Adipocyte (in vitro differentiated cells): ENCODE measurements around the gene VSTM4.

Experiments used
- DNase-seq: peaks from one replicate; pipeline ENCODE4 v3.0.0-alpha.2; 2015; ENCODE audit warnings: low read depth
- H3K27me3 ChIP-seq: replicated peaks from 2 replicates; pipeline ENCODE4 v1.7.0; 2013; ENCODE audit warnings: mild to moderate bottlenecking, low read length, moderate library complexity; ENCODE audit not compliant: control insufficient read depth, insufficient read depth
- H3K36me3 ChIP-seq: 2 replicates; pipeline ENCODE4 v1.7.0; 2013; ENCODE audit warnings: low read length, mild to moderate bottlenecking, moderate library complexity; ENCODE audit not compliant: control insufficient read depth, insufficient read depth, severe bottlenecking
- H3K4me1 ChIP-seq: 2 replicates; pipeline ENCODE4 v1.7.0; 2013; ENCODE audit warnings: mild to moderate bottlenecking, low read length, moderate library complexity; ENCODE audit not compliant: control insufficient read depth, insufficient read depth
- H3K4me3 ChIP-seq: 2 replicates; pipeline ENCODE4 v1.7.0; 2013; ENCODE audit warnings: mild to moderate bottlenecking, low read length, moderate library complexity
- H3K9ac ChIP-seq: 2 replicates; pipeline ENCODE4 v1.7.0; 2013; ENCODE audit warnings: mild to moderate bottlenecking, low read length, moderate library complexity
- H3K9me3 ChIP-seq: 2 replicates; pipeline ENCODE4 v1.7.0; 2013; ENCODE audit warnings: mild to moderate bottlenecking, low read length, moderate library complexity; ENCODE audit not compliant: control insufficient read depth

The VSTM4 gene

DNA sequence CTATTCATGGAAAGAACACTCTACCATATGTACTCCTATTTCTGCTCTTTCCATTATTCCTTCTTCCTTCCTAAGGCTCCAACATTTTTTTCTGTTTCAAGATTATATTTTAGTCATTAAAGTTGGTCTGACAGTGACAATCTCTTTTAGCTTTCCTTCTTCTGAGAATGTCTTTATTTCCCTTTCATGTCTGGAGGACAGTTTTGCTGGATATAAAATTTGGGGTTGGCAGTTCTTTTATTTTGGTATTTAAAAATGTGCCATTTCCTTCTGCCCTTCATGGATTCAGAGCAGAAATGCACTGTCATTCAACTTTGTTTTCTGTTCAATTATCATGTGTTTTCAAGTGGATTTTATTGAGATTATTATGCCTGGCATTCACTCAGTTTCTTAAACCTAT lies 53.1 kb downstream of the VSTM4 start:
- peaks cover 16% of the 10 kb centered on the region for H3K4me1 ChIP-seq
- H3K4me3 ChIP-seq: no peak overlapping the region
- DNase-seq: no peak
- peaks cover 29% of the 10 kb centered on the region for H3K36me3 ChIP-seq
- H3K9me3 ChIP-seq: peaks cover 25% of the 10 kb centered on the region
- H3K9ac ChIP-seq: no peak overlapping the region
- H3K27me3 ChIP-seq: no peaks in the 10 kb centered on the region

DNA sequence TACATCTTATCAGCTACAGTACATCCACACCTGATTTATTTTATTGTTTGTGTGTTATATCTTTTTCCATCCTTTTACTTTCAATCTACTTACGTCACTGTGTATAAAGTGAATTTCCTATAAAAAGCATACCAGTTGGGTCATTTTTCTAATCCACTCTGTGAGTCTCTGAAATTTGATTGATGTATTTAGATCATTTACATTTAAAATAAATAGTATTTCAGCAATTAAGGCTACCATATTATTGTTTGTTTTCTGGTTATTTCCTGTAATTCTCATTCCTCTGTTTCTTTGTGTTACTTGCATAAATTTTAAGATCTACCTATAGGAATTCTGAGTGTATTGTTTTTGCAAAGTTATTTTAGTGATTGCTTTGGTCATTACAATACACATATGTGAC lies 53.7 kb downstream of the VSTM4 start:
- Histone ChIP-seq H3K27me3 (no peaks in the 10 kb centered on the region), H3K9me3 (peaks cover 25% of the 10 kb centered on the region), H3K4me1 (peaks cover 16% of the 10 kb centered on the region), H3K36me3 (peaks cover 29% of the 10 kb centered on the region), H3K9ac (no peak overlapping the region), H3K4me3 (no peak overlapping the region)
- DNase-seq: no peak

DNA sequence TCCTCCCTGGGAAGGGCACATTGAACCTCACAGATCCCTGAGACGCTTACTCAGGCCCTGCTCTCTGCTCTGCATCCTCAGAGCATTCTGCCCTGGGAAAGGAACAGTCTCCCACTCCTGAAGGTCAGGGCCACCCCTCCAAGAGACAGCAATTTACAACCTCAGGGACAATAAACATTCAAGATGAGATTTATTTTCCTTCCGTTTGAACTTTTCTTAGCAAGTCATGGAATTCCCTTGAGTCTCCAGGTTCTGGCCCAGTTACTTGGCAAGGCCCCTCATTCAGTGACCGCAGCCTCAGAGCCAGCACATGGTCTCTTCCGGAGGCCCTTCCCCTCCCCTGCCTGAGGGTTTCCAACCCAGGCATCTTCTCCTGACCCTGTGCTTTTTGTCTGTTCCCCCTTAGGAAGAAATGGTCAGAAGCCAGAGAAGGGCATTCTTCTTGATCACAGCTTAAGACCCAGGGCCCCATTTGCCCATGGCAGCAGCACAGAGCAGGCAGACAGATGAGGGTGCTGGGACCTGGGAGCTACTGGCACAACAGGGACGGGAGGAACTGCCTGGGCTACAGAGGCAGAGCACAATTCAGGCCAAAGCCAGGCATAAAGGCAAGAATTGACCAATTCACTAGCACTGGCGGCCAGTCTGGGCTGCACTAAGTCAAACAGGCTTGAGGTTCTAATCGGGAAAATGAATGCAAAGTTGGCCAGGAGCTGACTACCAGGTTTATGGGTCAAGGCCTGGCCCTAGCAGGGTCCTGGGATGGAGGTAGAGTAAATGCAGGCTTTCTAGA lies 56.7 kb downstream of the VSTM4 start:
- Histone ChIP-seq H3K4me3 (no peak overlapping the region), H3K9me3 (peaks cover 25% of the 10 kb centered on the region), H3K36me3 (peaks cover 23% of the 10 kb centered on the region), H3K27me3 (no peaks in the 10 kb centered on the region), H3K4me1 (peaks cover 44% of the 10 kb centered on the region), H3K9ac (no peak overlapping the region)
- DNase-seq: no peak

DNA sequence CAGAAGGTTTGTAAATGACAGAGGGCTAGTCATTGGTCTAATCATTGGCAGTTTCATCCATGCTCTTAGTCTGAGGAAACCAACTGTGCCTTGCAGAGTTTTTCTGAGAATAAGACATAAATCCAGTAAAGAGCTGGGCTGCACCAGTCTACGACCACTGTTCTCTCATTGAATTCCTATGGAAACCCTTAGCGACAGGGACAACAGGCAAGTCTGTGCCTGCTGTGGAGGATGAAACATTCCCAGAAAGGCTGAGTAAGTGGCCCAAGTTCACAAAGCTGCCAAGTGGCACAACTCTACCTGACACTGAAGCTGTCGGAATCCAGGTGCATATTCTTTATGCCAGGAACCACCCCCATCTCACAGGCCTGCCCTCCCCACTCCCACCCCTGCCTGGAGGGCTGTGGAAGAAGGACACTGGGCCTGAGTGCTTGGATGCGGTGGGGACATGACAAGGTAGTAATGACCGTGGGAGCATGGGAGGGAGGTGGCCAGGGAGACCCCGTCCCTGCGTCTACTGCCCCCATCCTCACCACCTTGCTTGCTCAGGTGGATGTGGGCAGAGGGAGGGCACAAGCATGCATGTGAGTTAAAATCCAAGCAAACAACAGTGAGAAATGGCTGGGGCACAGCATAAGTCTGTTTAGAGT lies 58.0 kb downstream of the VSTM4 start:
- Histone ChIP-seq H3K4me1 (peaks cover 45% of the 10 kb centered on the region), H3K9me3 (peaks cover 21% of the 10 kb centered on the region)
- no peak for DNase-seq

DNA sequence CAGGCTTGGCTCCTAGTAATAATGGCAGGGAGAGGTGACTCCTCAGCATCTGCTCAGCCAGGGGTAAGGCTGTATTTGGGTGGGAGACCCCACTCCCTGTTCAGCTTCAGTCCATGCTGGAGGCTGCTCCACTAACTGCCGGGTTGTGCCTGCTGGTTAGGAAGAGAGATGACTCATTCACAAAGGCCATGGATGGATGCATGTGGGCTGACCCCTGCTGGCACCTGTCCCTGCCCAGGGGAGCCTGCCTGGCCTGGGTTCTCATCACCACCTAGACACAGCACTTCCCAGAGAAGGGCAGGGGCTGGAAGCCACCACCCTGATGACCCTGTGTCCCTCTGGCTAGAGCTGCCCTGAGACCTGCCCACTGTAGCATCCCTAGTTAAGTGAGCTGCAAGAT lies 59.0 kb downstream of the VSTM4 start:
- Histone ChIP-seq H3K27me3 (no peaks in the 10 kb centered on the region), H3K4me1 (peaks cover 45% of the 10 kb centered on the region), H3K9ac (no peak overlapping the region), H3K9me3 (peaks cover 13% of the 10 kb centered on the region), H3K36me3 (peaks cover 5% of the 10 kb centered on the region), H3K4me3 (no peak overlapping the region)
- DNase-seq: peak; percentile 34

More for the DNA sequence above, 58.0 kb downstream of the VSTM4 start:
- Histone ChIP-seq H3K9ac (no peak overlapping the region), H3K36me3 (peaks cover 10% of the 10 kb centered on the region), H3K4me3 (no peak overlapping the region), H3K27me3 (no peaks in the 10 kb centered on the region)

DNA sequence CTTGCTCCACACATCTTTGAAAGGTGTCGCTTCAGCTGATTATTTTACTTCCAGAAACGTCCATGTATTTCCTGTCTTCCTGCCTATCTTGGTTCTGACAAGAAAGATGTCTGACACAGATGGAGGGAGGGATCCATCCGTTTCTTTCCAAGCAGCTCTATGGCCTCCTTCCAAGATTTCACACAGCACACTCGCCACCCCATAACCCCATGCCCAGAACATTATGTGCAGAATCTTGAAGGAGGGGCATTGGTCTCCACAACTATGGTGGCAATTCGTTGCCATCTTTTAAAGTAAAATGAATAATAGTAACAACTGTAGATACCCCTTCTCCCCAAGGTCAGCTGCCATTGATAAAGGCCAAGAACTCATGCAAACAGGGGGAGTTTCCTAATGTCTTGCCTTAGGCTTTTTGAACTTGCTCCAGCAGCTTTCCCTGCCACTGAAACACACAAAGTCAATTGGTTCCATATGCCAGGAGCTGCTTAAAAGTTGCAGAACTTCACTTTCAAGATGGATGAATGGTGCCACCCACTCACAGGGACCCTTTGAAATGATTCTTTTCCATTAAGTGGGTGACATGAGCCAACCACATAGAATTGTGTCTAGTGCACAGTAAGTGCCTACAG lies 60.0 kb downstream of the VSTM4 start:
- Histone ChIP-seq H3K27me3 (no peaks in the 10 kb centered on the region), H3K36me3 (no peaks in the 10 kb centered on the region), H3K4me3 (no peak overlapping the region), H3K9ac (no peak overlapping the region), H3K4me1 (peaks cover 50% of the 10 kb centered on the region), H3K9me3 (peaks cover 8% of the 10 kb centered on the region)
- DNase-seq: peak; percentile 75

DNA sequence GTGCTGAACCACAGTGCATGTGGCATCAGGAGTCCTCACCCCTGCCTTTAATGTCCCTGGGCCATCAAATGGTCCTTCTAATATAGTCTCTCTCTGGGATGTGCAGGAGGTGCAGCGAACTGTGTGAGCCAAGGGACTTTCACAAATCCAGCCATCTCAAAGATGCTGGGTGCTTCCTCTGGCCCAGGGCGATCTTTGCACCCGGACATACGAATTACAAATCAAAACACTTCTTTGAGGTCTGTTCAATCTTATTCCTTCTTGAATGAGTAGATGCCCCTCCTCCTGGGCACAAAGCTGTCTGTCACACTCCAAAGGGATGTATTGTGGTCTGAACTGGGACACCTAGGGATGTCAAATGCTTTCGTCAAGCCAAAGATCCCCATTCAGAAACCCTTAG lies 60.6 kb downstream of the VSTM4 start:
- no peak for DNase-seq
- no peak overlapping the region for H3K9ac ChIP-seq
- H3K36me3 ChIP-seq: no peaks in the 10 kb centered on the region
- no peaks in the 10 kb centered on the region for H3K27me3 ChIP-seq
- H3K9me3 ChIP-seq: peaks cover 3% of the 10 kb centered on the region
- H3K4me3 ChIP-seq: no peak overlapping the region
- H3K4me1 ChIP-seq: peaks cover 56% of the 10 kb centered on the region

DNA sequence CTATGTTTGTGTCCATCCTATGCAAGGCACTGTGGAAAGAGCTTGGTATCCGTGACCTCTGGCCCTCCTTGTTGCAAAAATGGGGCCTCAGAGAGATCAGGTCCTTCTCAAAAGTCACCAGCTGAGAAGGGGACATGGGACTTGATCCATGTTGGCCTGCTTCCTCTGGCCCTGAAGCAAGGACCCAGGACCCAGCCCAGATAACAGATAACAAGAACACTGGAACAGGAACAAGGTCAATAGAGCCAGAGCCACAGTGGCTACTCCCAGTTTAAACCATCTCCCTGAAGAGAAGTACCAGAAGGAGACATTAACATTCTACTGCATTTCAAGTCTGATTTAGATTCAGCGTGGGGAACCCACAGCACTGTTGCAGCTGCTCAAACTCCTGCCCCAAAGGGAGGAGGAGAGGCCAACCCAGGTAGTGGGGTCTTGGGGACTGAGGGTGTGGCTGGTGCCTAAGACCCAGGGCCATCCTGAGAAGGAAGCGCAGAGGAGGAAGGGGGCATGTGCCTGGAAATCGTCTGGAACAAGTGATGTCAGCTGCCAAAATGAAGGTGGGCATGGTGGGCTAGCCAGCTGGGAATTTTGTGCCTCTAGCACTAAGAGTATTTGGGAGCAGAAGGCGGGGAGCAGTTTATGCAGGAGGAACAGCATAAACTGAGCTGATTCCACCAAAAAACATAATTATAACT lies 61.2 kb downstream of the VSTM4 start:
- peaks cover 58% of the 10 kb centered on the region for H3K4me1 ChIP-seq
- no peak overlapping the region for H3K9ac ChIP-seq
- DNase-seq: no peak
- H3K9me3 ChIP-seq: no peaks in the 10 kb centered on the region
- H3K4me3 ChIP-seq: no peak overlapping the region
- H3K36me3 ChIP-seq: no peaks in the 10 kb centered on the region
- H3K27me3 ChIP-seq: no peaks in the 10 kb centered on the region

DNA sequence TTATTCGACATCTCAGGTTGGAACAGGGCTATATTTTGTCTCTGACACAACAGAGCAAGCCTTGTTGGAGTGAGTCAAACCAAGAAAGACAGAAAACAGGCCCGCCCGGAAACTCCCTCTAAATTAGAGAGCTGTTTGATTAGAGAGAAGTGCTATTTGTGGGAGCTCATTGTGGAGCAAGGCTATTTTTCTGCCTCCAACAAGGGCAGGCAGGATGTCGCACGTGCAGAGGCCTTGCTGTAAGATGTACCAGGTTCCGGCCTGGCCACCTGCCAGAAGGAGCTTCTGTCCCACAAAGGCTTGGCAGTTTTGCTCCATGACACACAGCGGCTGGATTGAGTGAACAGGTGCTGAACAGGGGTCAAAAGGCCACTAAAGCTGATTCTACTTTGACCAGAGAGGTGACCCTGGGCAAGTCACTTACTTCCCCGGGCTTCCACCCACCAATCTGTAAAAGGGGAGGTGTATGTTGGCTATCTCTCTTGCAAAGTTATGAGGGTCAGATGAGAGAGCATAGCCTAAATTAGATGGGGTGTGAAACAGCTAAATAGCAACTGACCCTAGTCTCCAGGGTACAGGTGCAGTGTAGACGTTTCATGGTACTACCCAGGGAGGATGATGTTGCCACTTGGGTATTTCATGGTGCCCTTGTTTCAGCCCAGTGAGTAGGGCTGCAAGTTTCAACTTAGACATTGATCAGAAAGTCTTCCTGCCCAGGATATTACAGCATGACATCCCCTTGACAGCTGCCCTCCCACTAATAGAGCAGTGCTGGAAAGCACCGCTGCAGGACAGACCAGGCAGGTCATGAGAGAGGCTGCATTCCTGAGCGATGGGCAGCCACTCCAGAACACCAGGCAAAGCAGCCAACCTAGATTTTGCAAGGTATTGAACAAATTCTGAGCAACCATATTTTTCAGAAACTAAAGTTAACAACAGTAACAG lies 62.0 kb downstream of the VSTM4 start:
- no peaks in the 10 kb centered on the region for H3K9me3 ChIP-seq
- no peak overlapping the region for H3K9ac ChIP-seq
- H3K4me3 ChIP-seq: no peak overlapping the region
- H3K4me1 ChIP-seq: peaks cover 50% of the 10 kb centered on the region
- no peaks in the 10 kb centered on the region for H3K36me3 ChIP-seq
- no peak for DNase-seq
- no peaks in the 10 kb centered on the region for H3K27me3 ChIP-seq

DNA sequence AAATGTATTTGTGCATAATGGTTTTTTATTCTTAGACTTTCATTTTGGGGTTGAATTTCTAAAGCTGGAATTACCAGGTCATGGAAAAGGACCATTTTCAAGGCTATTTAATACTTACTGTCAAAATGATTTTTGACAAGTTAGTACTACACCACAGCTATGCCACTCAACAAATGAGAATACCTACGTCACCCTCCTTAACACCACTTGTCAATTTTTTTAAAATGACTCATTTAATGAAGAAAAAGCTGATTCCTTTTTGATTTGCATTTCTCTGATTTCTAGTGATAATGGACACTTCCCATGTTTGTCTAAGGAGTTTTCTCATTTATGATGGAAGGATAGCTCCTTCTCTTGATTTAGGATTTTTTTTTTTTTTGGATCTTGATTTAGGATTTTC lies 63.3 kb downstream of the VSTM4 start:
- H3K9ac ChIP-seq: no peak overlapping the region
- no peaks in the 10 kb centered on the region for H3K27me3 ChIP-seq
- DNase-seq: no peak
- peaks cover 2% of the 10 kb centered on the region for H3K36me3 ChIP-seq
- no peaks in the 10 kb centered on the region for H3K9me3 ChIP-seq
- H3K4me3 ChIP-seq: no peak overlapping the region
- H3K4me1 ChIP-seq: peaks cover 42% of the 10 kb centered on the region
